ENCODE data around the gene POLD4. TPM values are rescaled to one million over a fixed set of nuclear protein-coding genes. Genes with fewer than 3 reads are reported as not detected.

Gene POLD4
- total RNA-seq, 3 donors from 2014 or later: 130 to 266 (median 201) TPM

DNA sequence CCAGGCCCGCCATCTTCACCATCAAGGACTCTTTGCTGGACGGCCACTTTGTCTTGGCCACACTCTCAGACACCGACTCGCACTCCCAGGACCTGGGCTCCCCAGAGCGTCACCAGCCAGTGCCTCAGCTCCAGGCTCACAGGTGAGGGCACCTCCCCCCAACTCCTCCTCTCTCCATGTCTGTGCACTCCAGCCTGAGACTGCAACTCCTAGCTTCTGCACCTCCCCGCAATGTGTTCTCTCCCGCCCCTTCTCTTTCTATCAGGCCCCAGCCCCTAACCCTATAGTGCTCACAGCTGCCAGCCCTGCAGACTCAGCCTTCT lies 42.9 kb upstream of the POLD4 start:
- Histone ChIP-seq H3K4me1 (ENCODE audit: low read depth) (peaks cover 34% of the 10 kb centered on the region), H3K9me3 (no peaks in the 10 kb centered on the region), H3K36me3 (ENCODE audit: low read depth) (peaks cover 8% of the 10 kb centered on the region), H3K4me3 (no peak overlapping the region)
- TF ChIP-seq, protein P1, sequence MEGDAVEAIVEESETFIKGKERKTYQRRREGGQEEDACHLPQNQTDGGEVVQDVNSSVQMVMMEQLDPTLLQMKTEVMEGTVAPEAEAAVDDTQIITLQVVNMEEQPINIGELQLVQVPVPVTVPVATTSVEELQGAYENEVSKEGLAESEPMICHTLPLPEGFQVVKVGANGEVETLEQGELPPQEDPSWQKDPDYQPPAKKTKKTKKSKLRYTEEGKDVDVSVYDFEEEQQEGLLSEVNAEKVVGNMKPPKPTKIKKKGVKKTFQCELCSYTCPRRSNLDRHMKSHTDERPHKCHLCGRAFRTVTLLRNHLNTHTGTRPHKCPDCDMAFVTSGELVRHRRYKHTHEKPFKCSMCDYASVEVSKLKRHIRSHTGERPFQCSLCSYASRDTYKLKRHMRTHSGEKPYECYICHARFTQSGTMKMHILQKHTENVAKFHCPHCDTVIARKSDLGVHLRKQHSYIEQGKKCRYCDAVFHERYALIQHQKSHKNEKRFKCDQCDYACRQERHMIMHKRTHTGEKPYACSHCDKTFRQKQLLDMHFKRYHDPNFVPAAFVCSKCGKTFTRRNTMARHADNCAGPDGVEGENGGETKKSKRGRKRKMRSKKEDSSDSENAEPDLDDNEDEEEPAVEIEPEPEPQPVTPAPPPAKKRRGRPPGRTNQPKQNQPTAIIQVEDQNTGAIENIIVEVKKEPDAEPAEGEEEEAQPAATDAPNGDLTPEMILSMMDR (IDR thresholded peaks at IDR 0.05): no peak
- intact Hi-C loops (cut with DNase I, micrococcal nuclease): no loop called here
- DNase-seq (no peak), ATAC-seq (no peak)

- H3K9me3 ChIP-seq: no peaks in the 10 kb centered on the region
- ATAC-seq (no peak), DNase-seq (peak in 1 of 3 donors; percentile 55)
- H3K36me3 ChIP-seq (ENCODE audit: low read depth): peaks cover 8% of the 10 kb centered on the region
- H3K4me1 ChIP-seq (ENCODE audit: low read depth): peaks cover 35% of the 10 kb centered on the region
- intact Hi-C loops (cut with DNase I, micrococcal nuclease): no loop called here
- H3K4me3 ChIP-seq: no peak overlapping the region
- TF ChIP-seq, protein P1 (IDR thresholded peaks at IDR 0.05): no peak
These were observed 42.4 kb upstream of the POLD4 start for GRCh38 chr11:67395555-67396258.

DNA sequence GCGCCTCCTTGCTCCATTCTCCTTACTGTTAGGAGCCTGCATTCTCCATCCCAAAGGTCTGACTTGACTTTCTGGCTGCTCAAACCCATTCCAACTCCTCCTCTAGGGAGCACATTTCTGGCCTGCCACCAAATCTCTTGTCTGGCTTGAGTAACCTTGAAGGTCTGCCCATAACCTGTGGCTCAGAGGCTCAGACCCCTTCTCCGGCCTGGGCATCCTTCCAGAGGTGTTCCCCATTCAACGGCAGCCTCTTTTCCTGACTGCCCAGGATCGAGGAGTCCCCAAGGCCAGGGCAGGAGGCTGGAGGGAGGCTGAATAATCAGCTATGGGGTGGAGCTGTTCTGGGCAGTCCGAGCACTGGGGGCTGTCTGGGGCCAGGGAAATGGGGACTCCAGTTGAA lies 40.6 kb upstream of the POLD4 start:
- TF ChIP-seq, protein P1 (IDR thresholded peaks at IDR 0.05): no peak
- intact Hi-C loops (cut with DNase I, micrococcal nuclease): no loop called here
- Histone ChIP-seq H3K4me3 (no peak overlapping the region), H3K9me3 (no peaks in the 10 kb centered on the region), H3K36me3 (ENCODE audit: low read depth) (peaks cover 8% of the 10 kb centered on the region), H3K4me1 (ENCODE audit: low read depth) (peaks cover 31% of the 10 kb centered on the region)
- no peak for ATAC-seq
- DNase-seq: no peak

- TF ChIP-seq, protein P1 (IDR thresholded peaks at IDR 0.05): no peak
- Histone ChIP-seq H3K4me3 (no peak overlapping the region), H3K9me3 (no peaks in the 10 kb centered on the region), H3K36me3 (ENCODE audit: low read depth) (peaks cover 8% of the 10 kb centered on the region), H3K4me1 (ENCODE audit: low read depth) (peaks cover 31% of the 10 kb centered on the region)
- peak in 1 of 3 donors; percentile 64 for DNase-seq
- ATAC-seq: no peak
- intact Hi-C loops (cut with DNase I, micrococcal nuclease): no loop called here
These were observed 40.1 kb upstream of the POLD4 start for GRCh38 chr11:67393437-67393836.

DNA sequence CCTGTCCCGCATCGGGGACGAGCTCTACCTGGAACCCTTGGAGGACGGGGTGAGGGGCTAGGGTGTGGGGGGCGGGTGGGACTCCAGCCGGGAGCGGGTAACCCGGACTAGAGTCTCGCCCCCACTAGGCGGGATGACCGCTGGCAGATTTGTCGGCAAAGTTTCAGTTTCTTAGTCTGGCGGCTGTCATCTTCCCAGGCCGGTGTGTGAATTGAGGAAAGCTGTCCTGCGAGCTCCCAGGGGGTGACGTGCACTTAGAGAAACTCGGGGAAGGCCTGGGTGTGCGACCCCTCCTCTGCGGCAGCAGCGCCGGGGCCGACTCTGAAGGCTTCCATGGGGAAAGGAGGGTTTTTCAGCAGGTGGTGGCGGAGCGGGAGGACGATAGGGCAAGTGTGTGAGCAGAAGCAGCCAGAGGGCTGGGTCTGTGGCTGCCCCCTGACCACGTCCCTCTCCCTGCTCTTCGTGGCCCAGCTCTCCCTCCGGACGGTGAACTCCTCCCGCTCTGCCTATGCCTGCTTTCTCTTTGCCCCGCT lies 38.9 kb upstream of the POLD4 start:
- H3K9me3 ChIP-seq: no peaks in the 10 kb centered on the region
- ATAC-seq (peak; percentile 18), DNase-seq (peak in 1 of 3 donors; percentile 66)
- peak overlapping the region; percentile 75 for H3K4me3 ChIP-seq
- no peaks in the 10 kb centered on the region for H3K36me3 ChIP-seq (ENCODE audit: low read depth)
- H3K4me1 ChIP-seq (ENCODE audit: low read depth): peaks cover 31% of the 10 kb centered on the region
- intact Hi-C loops (cut with DNase I, micrococcal nuclease): no loop called here
- TF ChIP-seq, protein P1 (IDR thresholded peaks at IDR 0.05): no peak
